Endothelial cell (in vitro differentiated cells): ENCODE results near the gene HNRNPU. TPM values are rescaled to one million over a fixed set of nuclear protein-coding genes. Genes with fewer than 3 reads are reported as not detected.

Source experiments
- DNase-seq: peaks from one replicate; pipeline ENCODE4 v3.0.0; 2021; ENCODE audit warnings: low spot score
- H3K27ac Mint-ChIP-seq: one replicate; pipeline ENCODE4 v1.8.0; 2021; ENCODE audit warnings: mixed read lengths, inconsistent platforms; ENCODE audit not compliant: unreplicated experiment
- H3K27me3 Mint-ChIP-seq: one replicate; pipeline ENCODE4 v1.8.0; 2021; ENCODE audit warnings: mild to moderate bottlenecking, moderate library complexity, mixed read lengths, inconsistent platforms; ENCODE audit not compliant: unreplicated experiment
- H3K36me3 Mint-ChIP-seq: one replicate; pipeline ENCODE4 v1.8.0; 2021; ENCODE audit warnings: mild to moderate bottlenecking, low read depth, mixed read lengths, inconsistent platforms; ENCODE audit not compliant: unreplicated experiment
- H3K4me1 Mint-ChIP-seq: one replicate; pipeline ENCODE4 v1.8.0; 2021; ENCODE audit warnings: mild to moderate bottlenecking, mixed read lengths, inconsistent platforms; ENCODE audit not compliant: unreplicated experiment
- H3K4me3 Mint-ChIP-seq: one replicate; pipeline ENCODE4 v1.8.0; 2021; ENCODE audit warnings: mild to moderate bottlenecking, mixed read lengths, inconsistent platforms; ENCODE audit not compliant: unreplicated experiment
- H3K9me3 Mint-ChIP-seq: one replicate; pipeline ENCODE4 v1.8.0; 2021; ENCODE audit warnings: mixed read lengths, inconsistent platforms; ENCODE audit not compliant: unreplicated experiment
- CTCF ChIP-seq: fragments of 200-600 bp; sonication (generic); IDR thresholded peaks from one replicate; pipeline ENCODE4 v1.5.0; 2021; ENCODE audit warnings: antibody characterized with exemption; ENCODE audit not compliant: unreplicated experiment
- total RNA-seq: library from RNA; stranded (reverse); fragmentation: NEBNext Ultra II Directional; extraction: Animal tissue kit (Norgen Biotek cat#: 25700); gene quantifications from one replicate; pipeline ENCODE4 v1.2.1, GENCODE V29; 2021; ENCODE audit not compliant: unreplicated experiment

The HNRNPU gene
- total RNA-seq, 1 donor from 2014 or later: 381 TPM

GRCh38 chr1:244837597-244838258 is 26.6 kb downstream of the HNRNPU start:
- Mint-ChIP-seq H3K27me3 (peaks cover 12% of the 10 kb centered on the region), H3K36me3 (peaks cover 16% of the 10 kb centered on the region), H3K4me1 (peaks cover 28% of the 10 kb centered on the region), H3K4me3 (peak overlapping the region; percentile 27), H3K27ac (peak overlapping the region; percentile 9), H3K9me3 (no peaks in the 10 kb centered on the region)
- no peak for TF ChIP-seq CTCF
- no peak for DNase-seq

DNA sequence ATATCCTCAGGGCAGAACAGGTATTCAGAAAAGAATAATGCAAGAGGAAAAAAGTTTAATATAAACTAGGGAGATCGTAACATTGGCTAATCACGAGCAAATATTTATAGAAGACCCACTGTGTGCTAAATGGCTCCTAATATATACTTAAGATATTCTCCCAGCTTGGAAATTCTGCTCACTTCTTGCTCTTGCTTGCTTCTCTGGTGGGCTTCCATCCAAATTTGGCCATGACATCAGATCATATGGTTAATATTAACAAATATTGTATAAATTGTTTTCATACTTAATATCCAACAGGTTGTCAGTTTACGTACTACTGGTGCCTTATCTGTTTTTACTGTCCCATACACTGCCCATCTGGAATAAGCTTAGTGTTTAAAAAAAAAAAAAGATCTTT is 27.8 kb downstream of the HNRNPU start:
- Mint-ChIP-seq H3K27me3 (peaks cover 12% of the 10 kb centered on the region), H3K27ac (peak overlapping the region; percentile 87), H3K36me3 (peaks cover 16% of the 10 kb centered on the region), H3K4me1 (peaks cover 28% of the 10 kb centered on the region), H3K9me3 (no peaks in the 10 kb centered on the region), H3K4me3 (peak overlapping the region; percentile 91)
- no peak for DNase-seq
- TF ChIP-seq CTCF: no peak

DNA sequence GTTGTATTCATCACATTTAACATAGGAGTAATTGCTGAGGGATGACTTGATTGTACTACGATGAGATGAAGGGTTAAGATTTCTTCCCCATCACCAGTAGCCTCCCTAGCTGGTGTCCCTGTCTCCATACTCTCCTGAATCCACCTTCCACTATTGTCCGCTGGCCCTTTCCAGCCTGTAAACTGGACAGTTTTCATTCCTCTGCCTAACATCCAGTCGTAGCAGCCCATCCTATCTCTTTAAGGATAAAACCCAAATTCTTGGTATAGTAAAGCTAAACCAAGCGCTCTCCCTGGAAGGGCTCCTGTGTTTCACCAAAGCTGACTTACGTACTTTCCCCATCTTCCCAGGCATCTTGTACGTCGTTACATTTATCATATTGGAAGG is 28.2 kb downstream of the HNRNPU start:
- H3K27ac Mint-ChIP-seq: peak overlapping the region; percentile 87
- no peak for TF ChIP-seq CTCF
- peak; percentile 17 for DNase-seq
- peaks cover 28% of the 10 kb centered on the region for H3K4me1 Mint-ChIP-seq
- no peaks in the 10 kb centered on the region for H3K9me3 Mint-ChIP-seq
- H3K4me3 Mint-ChIP-seq: peak overlapping the region; percentile 91
- H3K36me3 Mint-ChIP-seq: peaks cover 16% of the 10 kb centered on the region
- H3K27me3 Mint-ChIP-seq: peaks cover 12% of the 10 kb centered on the region

DNA sequence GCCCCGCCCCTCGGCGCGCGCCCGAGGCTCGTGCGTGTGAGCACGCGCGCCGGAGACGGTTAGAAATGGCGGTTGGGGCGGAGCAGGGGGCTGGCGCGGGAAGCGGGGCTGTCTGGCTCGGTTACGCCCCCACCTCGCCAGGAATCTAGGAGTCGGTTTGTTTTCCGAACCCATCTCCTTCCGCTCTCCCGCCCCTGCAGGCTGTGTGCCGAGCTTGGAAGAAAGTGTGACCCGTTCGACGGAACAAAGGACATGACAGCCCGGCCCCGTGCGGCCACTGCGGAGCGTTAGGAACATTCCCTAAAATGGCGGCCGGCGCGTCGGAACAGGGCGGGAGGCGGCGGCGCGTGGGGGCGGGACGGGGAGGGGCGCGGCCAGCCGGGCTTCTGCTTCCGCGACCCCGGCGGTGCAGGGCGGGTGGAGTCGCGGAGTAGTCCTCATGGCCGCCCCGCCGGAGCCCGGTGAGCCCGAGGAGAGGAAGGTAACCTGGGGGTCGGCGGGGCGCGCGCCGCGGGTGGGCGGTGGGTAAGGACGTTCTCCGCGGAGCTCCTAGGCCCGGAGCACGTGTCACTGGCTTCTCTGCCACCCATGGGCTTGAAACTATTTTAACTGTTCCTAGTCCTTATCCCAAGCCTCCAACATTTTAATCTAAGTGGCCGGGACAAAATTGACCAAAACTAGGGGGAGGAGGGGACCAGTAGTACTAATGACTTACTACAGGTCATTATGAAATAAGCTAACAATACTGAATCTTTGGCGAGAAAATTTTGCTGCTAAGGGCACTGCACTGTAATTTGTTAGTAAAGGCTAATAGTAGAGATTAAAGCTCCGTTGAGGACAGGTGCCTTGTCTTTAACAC is 28.8 kb downstream of the HNRNPU start, which contains the start of gene COX20:
TSS of gene COX20 (plus strand) at position 383 of the 859 bp plus-strand sequence. CDS start at position 440, 57 bp downstream.
- H3K4me1 Mint-ChIP-seq: peaks cover 28% of the 10 kb centered on the region
- TF ChIP-seq CTCF: no peak

More for the DNA sequence above, 28.8 kb downstream of the HNRNPU start, which contains the start of gene COX20:
- H3K27ac Mint-ChIP-seq: peak within 1 kb of the TSS; percentile 99
- H3K36me3 Mint-ChIP-seq: peaks cover 11% of the 10 kb centered on the region
- H3K9me3 Mint-ChIP-seq: no peaks in the 10 kb centered on the region
- peak; percentile 82 for DNase-seq
- peaks cover 12% of the 10 kb centered on the region for H3K27me3 Mint-ChIP-seq
- H3K4me3 Mint-ChIP-seq: peak within 1 kb of the TSS; percentile 96
